Pulmonary artery endothelial cell (primary cell): Measurements from ENCODE around the gene MRPS26. TPM values are rescaled to one million over a fixed set of nuclear protein-coding genes. Genes with fewer than 3 reads are reported as not detected.
"Not testable (repeated sequence)": the region's sequence is repeated elsewhere in the genome, so short reads cannot be mapped to it uniquely, and the experiment has no call there.

Experiments used
- DNase-seq: peaks from one replicate; pipeline ENCODE4 v3.0.0-alpha.2; 2011; ENCODE audit warnings: low read depth, low spot score
- total RNA-seq: library from RNA; depleted of rRNA; stranded (reverse); fragments of >200 nt; gene quantifications from 2 replicates; pipeline ENCODE4 v1.2.3, GENCODE V29; 2014

The MRPS26 gene
- total RNA-seq, 1 donor from 2014 or later: 55.4 TPM

GRCh38 chr20:3072530-3073250 is 26.8 kb downstream of the MRPS26 start:
- no peak for DNase-seq

GRCh38 chr20:3073251-3073643 is 27.4 kb downstream of the MRPS26 start:
- DNase-seq: not testable (repeated sequence)

- no peak for DNase-seq
Measured at GRCh38 chr20:3074812-3075211, 29.0 kb downstream of the MRPS26 start.

- DNase-seq: not testable (repeated sequence)
Measured at GRCh38 chr20:3075315-3075714, 29.5 kb downstream of the MRPS26 start.

- no peak for DNase-seq
Measured at GRCh38 chr20:3077618-3078134, 31.8 kb downstream of the MRPS26 start.

GRCh38 chr20:3080939-3081388 is 35.1 kb downstream of the MRPS26 start:
- no peak for DNase-seq

GRCh38 chr20:3081641-3082040 is 35.8 kb downstream of the MRPS26 start:
- DNase-seq: no peak

- no peak for DNase-seq
Measured at GRCh38 chr20:3082306-3082951, 36.6 kb downstream of the MRPS26 start.

- DNase-seq: no peak
Measured at GRCh38 chr20:3082955-3083952, 37.4 kb downstream of the MRPS26 start.

GRCh38 chr20:3084283-3084985 is 38.6 kb downstream of the MRPS26 start, which contains the start of gene AVP:
TSS of gene AVP (minus strand) at chr20:3084724. CDS start at chr20:3084674, 50 bp downstream.
- no peak for DNase-seq

- no peak for DNase-seq
Measured at GRCh38 chr20:3084986-3085360, 39.1 kb downstream of the MRPS26 start.

- no peak for DNase-seq
Measured at GRCh38 chr20:3085571-3086072, 39.8 kb downstream of the MRPS26 start.

- DNase-seq: no peak
Measured at GRCh38 chr20:3088031-3088430, 42.2 kb downstream of the MRPS26 start.

GRCh38 chr20:3090565-3090964 is 44.7 kb downstream of the MRPS26 start:
- DNase-seq: no peak

GRCh38 chr20:3092611-3093379 is 46.9 kb downstream of the MRPS26 start:
- DNase-seq: no peak

GRCh38 chr20:3093861-3094361 is 48.1 kb downstream of the MRPS26 start:
- peak; percentile 44 for DNase-seq

GRCh38 chr20:3094848-3095629 is 49.2 kb downstream of the MRPS26 start:
- DNase-seq: no peak
